Measurements from ENCODE around the gene RAPGEF1.

DNA sequence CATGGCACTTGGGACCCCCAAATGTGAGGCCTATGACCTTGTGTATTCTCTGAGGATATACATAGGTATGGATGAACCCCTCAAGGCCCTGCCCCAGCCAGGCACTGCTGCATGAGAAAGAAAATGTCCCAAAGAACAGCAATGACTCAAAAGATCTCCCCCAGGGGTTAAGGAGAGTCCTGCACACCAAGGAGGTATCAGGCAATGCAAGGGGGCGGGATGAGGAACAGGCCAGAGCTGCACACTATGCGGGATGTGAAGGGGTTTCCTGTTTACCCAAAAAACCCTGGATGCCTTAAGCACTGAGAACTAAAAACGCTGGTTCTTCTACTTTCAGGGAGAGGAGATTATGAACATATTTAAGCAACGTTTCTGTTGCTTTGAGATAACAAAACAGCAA lies 3.4 kb downstream of the RAPGEF1 start:
- no peak for TF ChIP-seq POLR2A (IDR thresholded peaks at IDR 0.05)
- TF ChIP-seq, protein P1, sequence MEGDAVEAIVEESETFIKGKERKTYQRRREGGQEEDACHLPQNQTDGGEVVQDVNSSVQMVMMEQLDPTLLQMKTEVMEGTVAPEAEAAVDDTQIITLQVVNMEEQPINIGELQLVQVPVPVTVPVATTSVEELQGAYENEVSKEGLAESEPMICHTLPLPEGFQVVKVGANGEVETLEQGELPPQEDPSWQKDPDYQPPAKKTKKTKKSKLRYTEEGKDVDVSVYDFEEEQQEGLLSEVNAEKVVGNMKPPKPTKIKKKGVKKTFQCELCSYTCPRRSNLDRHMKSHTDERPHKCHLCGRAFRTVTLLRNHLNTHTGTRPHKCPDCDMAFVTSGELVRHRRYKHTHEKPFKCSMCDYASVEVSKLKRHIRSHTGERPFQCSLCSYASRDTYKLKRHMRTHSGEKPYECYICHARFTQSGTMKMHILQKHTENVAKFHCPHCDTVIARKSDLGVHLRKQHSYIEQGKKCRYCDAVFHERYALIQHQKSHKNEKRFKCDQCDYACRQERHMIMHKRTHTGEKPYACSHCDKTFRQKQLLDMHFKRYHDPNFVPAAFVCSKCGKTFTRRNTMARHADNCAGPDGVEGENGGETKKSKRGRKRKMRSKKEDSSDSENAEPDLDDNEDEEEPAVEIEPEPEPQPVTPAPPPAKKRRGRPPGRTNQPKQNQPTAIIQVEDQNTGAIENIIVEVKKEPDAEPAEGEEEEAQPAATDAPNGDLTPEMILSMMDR (IDR thresholded peaks at IDR 0.05) = no peak

All from uterus (tissue), 2 donors.